Panc1 (cell line): ENCODE results near the gene FBRSL1. TPM values are rescaled to one million over a fixed set of nuclear protein-coding genes. Genes with fewer than 3 reads are reported as not detected.

ENCODE experiments used
- ATAC-seq: fragments of 200-7000 bp; cut with Tn5 transposase; 2 replicates; pipeline ENCODE4 v1.9.1; 2020; ENCODE audit warnings: mild to moderate bottlenecking, moderate library complexity
- BruUV-seq: library from RNA; stranded (reverse); fragments of 400-500 nt; replicated peaks from 2 replicates; lab custom pipeline; 2021; lab: Mats Ljungman, UMichigan
- CTCF ChIA-PET: fragments of 300-600 bp; sonication (Branson Sonifier 250); formaldehyde crosslinking; loops from one replicate; lab custom pipeline; 2022; ENCODE audit warnings: antibody characterized with exemption; lab: Charles Lee
- POLR2A ChIA-PET: fragments of 300-600 bp; sonication (Branson Sonifier 250); formaldehyde crosslinking; loops from one replicate; lab custom pipeline; 2022; ENCODE audit warnings: antibody characterized with exemption; lab: Charles Lee
- DNase-seq: peaks from one replicate; pipeline ENCODE4 v3.0.0-alpha.2; 2010; ENCODE audit warnings: low read depth, low spot score
- H3K27ac ChIP-seq: 2 replicates; pipeline ENCODE4 v1.5.1; 2011; ENCODE audit warnings: mild to moderate bottlenecking, low read length, inconsistent platforms
- H3K27me3 ChIP-seq: fragments of 200-500 bp; sonication (Bioruptor generic); 2 replicates; pipeline ENCODE4 v1.6.0; 2014; ENCODE audit warnings: low read length, inconsistent platforms; ENCODE audit not compliant: control insufficient read depth, insufficient read depth
- H3K36me3 ChIP-seq: fragments of 200-500 bp; sonication (Bioruptor generic); 2 replicates; pipeline ENCODE4 v1.5.1; 2014; ENCODE audit warnings: inconsistent platforms, mild to moderate bottlenecking, low read length, moderate library complexity; ENCODE audit not compliant: control insufficient read depth, insufficient read depth
- H3K4me1 ChIP-seq: 2 replicates; pipeline ENCODE4 v1.5.1; 2011; ENCODE audit warnings: inconsistent platforms, mild to moderate bottlenecking, low read length, moderate library complexity; ENCODE audit not compliant: control insufficient read depth, insufficient read depth
- H3K4me3 ChIP-seq, 2 experiments: 2 replicates each; pipeline ENCODE4 v1.5.1; 2011 to 2012; ENCODE audit warnings: low read depth in 2 of 2, low read length in 2 of 2, mild to moderate bottlenecking in 2 of 2, inconsistent platforms in 1 of 2, moderate library complexity in 1 of 2
- H3K9me3 ChIP-seq: fragments of 200-500 bp; sonication (Bioruptor generic); 2 replicates; pipeline ENCODE4 v1.5.1; 2014; ENCODE audit warnings: low read depth, mild to moderate bottlenecking, inconsistent platforms, low read length, moderate library complexity; ENCODE audit not compliant: control insufficient read depth, insufficient read depth
- CTCF ChIP-seq: fragments of 450-650 bp; IDR thresholded peaks from 2 replicates; pipeline ENCODE4 v1.5.1; 2017; ENCODE audit warnings: mild to moderate bottlenecking
- POLR2AphosphoS5 ChIP-seq: IDR thresholded peaks from 2 replicates; pipeline ENCODE4 v1.6.1; 2012; ENCODE audit warnings: mild to moderate bottlenecking, low read depth, low read length, moderate library complexity
- REST ChIP-seq, 2 experiments: IDR thresholded peaks; 2 replicates each; pipeline ENCODE4 v1.6.1; 2011 to 2012; ENCODE audit warnings: low read depth in 2 of 2, control low read depth in 1 of 2, low read length in 1 of 2, mild to moderate bottlenecking in 1 of 2, moderate library complexity in 1 of 2; ENCODE audit not compliant: insufficient read depth in 1 of 2
- SIN3A ChIP-seq: IDR thresholded peaks from 2 replicates; pipeline ENCODE4 v1.6.1; 2012; ENCODE audit warnings: low read depth, mild to moderate bottlenecking, low read length, moderate library complexity, borderline replicate concordance; ENCODE audit not compliant: insufficient read depth
- TCF7L2 ChIP-seq: IDR thresholded peaks from 2 replicates; pipeline ENCODE4 v1.6.1; 2011; ENCODE audit warnings: mild to moderate bottlenecking, low read depth, low read length, inconsistent platforms
- in situ Hi-C: cut with HindIII; loops from 2 replicates; pipeline ENCODE4 v1.10.0; 2016; ENCODE audit warnings: low sequenced_read_pairs, low pct_unique_long_range_greater_than_20kb
- intact Hi-C: fragments of 100-400 bp; cut with micrococcal nuclease; formaldehyde crosslinking; loops from one replicate; pipeline ENCODE4 v1.10.0; 2022; ENCODE audit not compliant: unreplicated experiment
- total RNA-seq: library from RNA; stranded (reverse); gene quantifications from one replicate; pipeline ENCODE4 v1.2.1, GENCODE V29; 2021; ENCODE audit not compliant: unreplicated experiment

The FBRSL1 gene
- total RNA-seq, 1 experiment from 2014 or later, result 104 TPM

- POLR2A ChIA-PET, result no interaction called here
- peaks cover 13% of the 10 kb centered on the region for H3K4me1 ChIP-seq
- H3K4me3 ChIP-seq, result peak overlapping the region; percentile 60 to 68
- no peaks in the 10 kb centered on the region for H3K9me3 ChIP-seq
- intact Hi-C loops, result no loop called here
- H3K27me3 ChIP-seq, result no peaks in the 10 kb centered on the region
- peak overlapping the region; percentile 44; the same call in 1 of the 2 replicates for H3K27ac ChIP-seq
- in situ Hi-C loops, result no loop called here
- DNase-seq, result no peak
- TF ChIP-seq SIN3A (no peak), POLR2AphosphoS5 (no peak), CTCF (no peak), REST (IDR thresholded peaks at IDR 0.05; ENCODE audit: insufficient read depth in 1 of 2, low read depth in 2 of 2, low read length in 1 of 2) (no peak), TCF7L2 (no peak)
- no peaks in the 10 kb centered on the region for H3K36me3 ChIP-seq
- no TSS peak for BruUV-seq
- CTCF ChIA-PET, result interaction anchor here (0.6 kb wide), 2 partner anchors 40 to 56 kb away, joined by 3 read pairs; no protein-coding TSS in a partner anchor
- no peak for ATAC-seq
Measured at GRCh38 chr12:132558861-132559623, 69.1 kb downstream of the FBRSL1 start.

GRCh38 chr12:132559652-132560363 lies 69.9 kb downstream of the FBRSL1 start:
- Histone ChIP-seq H3K27me3 (no peaks in the 10 kb centered on the region), H3K36me3 (no peaks in the 10 kb centered on the region), H3K4me3 (peak overlapping the region; percentile 68 to 73), H3K4me1 (peaks cover 13% of the 10 kb centered on the region), H3K27ac (peak overlapping the region; percentile 44; the same call in 1 of the 2 replicates), H3K9me3 (no peaks in the 10 kb centered on the region)
- ChIA-PET CTCF (interaction anchor here (0.6 kb wide), 2 partner anchors 40 to 55 kb away, joined by 3 read pairs; no protein-coding TSS in a partner anchor), POLR2A (no interaction called here)
- ATAC-seq (peak; percentile 75), DNase-seq (no peak)
- BruUV-seq, result no TSS peak
- no peak for TF ChIP-seq SIN3A
- in situ Hi-C loops (no loop called here), intact Hi-C loops (loop anchor here (2.0 kb wide), 1 partner anchor 145 kb away; no protein-coding TSS in a partner anchor)

GRCh38 chr12:132560364-132560613 lies 70.3 kb downstream of the FBRSL1 start:
- DNase-seq (no peak), ATAC-seq (peak; percentile 26)
- Histone ChIP-seq H3K4me1 (peaks cover 13% of the 10 kb centered on the region), H3K36me3 (no peaks in the 10 kb centered on the region), H3K27me3 (no peaks in the 10 kb centered on the region), H3K4me3 (peak overlapping the region; percentile 68 to 73), H3K9me3 (no peaks in the 10 kb centered on the region), H3K27ac (no peak overlapping the region)
- in situ Hi-C loops (no loop called here), intact Hi-C loops (loop anchor here (2.0 kb wide), 1 partner anchor 145 kb away; no protein-coding TSS in a partner anchor)
- TF ChIP-seq POLR2AphosphoS5 (no peak), CTCF (no peak), REST (IDR thresholded peaks at IDR 0.05; ENCODE audit: insufficient read depth in 1 of 2, low read depth in 2 of 2, low read length in 1 of 2) (no peak), TCF7L2 (no peak), SIN3A (no peak)
- ChIA-PET POLR2A (no interaction called here), CTCF (interaction anchor here (1.2 to 1.5 kb wide), 2 partner anchors 55 to 145 kb away, joined by 4 to 5 read pairs; no protein-coding TSS in a partner anchor)
- no TSS peak for BruUV-seq
